ENCODE results near the gene ANKRD24. TPM values are rescaled to one million over a fixed set of nuclear protein-coding genes. Genes with fewer than 3 reads are reported as not detected.

Gene ANKRD24
- polyA plus RNA-seq, 1 donor from 2014 or later, result 2.8 TPM

DNA sequence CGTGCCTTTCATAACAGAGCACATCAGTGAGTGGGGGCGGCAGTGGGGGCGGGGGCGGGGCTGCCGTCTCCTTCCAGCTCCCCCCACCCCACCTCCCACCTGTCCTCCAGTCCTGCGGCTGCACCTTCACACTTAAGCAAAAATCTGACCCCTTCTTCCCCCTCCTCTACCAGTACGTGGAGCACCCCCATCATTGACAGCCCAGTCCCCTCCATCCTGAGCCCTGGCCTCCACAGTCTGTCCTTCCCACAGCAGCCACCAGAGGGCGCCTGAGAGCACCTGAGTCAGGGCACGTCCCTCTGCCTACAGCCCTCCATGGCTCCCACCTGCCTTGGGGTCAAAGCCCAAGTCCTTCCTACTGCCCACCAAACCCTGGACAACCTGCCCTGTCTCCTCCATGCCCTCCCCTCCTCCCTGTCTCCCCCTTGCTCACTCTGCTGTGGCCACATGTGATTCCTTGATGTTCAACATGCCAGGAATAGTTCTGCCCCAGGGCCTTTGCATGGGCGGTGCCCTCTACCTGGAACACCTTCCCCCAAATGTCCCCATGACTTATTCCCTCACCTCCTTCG is 50.9 kb downstream of the ANKRD24 start:
- Histone ChIP-seq H3F3A (ENCODE audit: insufficient read depth, low read length, poor library complexity, severe bottlenecking) (no peaks in the 10 kb centered on the region), H2AFZ (ENCODE audit: low read depth, low read length) (no peak overlapping the region), H3K4me2 (ENCODE audit: low read length) (no peak overlapping the region)

DNA sequence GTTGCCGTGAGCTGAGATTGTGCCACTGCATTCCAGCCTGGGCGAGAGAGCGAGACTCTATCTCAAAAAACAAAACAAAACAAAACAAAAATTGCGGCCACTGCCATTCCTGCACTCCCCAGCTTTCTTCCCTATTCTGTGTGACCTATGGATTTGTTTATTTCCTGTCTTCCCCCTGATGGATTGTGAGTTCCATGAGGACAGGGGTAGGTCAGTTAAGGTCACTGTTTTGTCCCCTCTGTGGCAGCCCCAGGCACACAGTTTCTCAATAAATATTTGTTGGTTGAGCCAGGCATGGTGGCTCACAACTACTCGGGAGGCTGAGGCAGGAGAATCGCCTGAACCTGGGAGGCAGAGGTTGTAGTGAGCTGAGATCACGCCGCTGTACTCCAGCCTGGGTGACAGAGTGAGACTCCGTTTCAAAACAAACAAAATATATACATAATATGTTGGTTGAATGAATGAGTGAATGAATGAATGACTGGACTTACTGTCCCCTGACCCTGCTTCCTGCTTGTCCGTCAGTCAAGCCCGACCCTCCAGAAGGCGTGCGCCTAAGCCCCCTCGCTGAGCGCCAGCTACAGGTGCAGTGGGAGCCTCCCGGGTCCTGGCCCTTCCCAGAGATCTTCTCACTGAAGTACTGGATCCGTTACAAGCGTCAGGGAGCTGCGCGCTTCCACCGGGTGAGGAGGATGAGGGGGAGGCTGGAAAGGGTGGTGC is 51.8 kb downstream of the ANKRD24 start:
- Histone ChIP-seq H3F3A (ENCODE audit: insufficient read depth, low read length, poor library complexity, severe bottlenecking) (no peaks in the 10 kb centered on the region), H3K79me2 (replicated peaks; ENCODE audit: insufficient read depth, low read length) (no peaks in the 10 kb centered on the region), H3K9me3 (ENCODE audit: low read length) (no peaks in the 10 kb centered on the region), H3K9ac (ENCODE audit: low read length) (no peak overlapping the region), H4K20me1 (ENCODE audit: insufficient read depth) (no peaks in the 10 kb centered on the region), H3K27ac (ENCODE audit: low read length) (no peak overlapping the region), H3K9me2 (ENCODE audit: insufficient read depth, low read length) (no peaks in the 10 kb centered on the region), H3K4me3 (ENCODE audit: low read length) (no peak overlapping the region), H3K4me2 (ENCODE audit: low read length) (no peak overlapping the region), H2AFZ (ENCODE audit: low read depth, low read length) (no peak overlapping the region), H3K27me3 (ENCODE audit: insufficient read depth, low read depth, low read length) (no peaks in the 10 kb centered on the region), H3K36me3 (ENCODE audit: insufficient read depth, low read length) (no peaks in the 10 kb centered on the region)
- TF ChIP-seq EZH2 (IDR thresholded peaks at IDR 0.05; ENCODE audit: borderline replicate concordance, insufficient read depth, low read length, poor library complexity, severe bottlenecking) (no peak), RAD21 (conservative IDR thresholded peaks at IDR 0.05) (no peak), TAF1 (IDR thresholded peaks at IDR 0.05; ENCODE audit: low read depth) (no peak), MXI1 (conservative IDR thresholded peaks at IDR 0.05; ENCODE audit: poor library complexity, severe bottlenecking) (no peak), CTCF (IDR thresholded peaks at IDR 0.05; ENCODE audit: poor library complexity, severe bottlenecking) (no peak), SMC3 (conservative IDR thresholded peaks at IDR 0.05; ENCODE audit: poor library complexity) (no peak), POLR2AphosphoS5 (IDR thresholded peaks at IDR 0.05) (no peak), EP300 (conservative IDR thresholded peaks at IDR 0.05; ENCODE audit: poor library complexity, severe bottlenecking) (no peak)
- TF ChIP-seq, protein P1, sequence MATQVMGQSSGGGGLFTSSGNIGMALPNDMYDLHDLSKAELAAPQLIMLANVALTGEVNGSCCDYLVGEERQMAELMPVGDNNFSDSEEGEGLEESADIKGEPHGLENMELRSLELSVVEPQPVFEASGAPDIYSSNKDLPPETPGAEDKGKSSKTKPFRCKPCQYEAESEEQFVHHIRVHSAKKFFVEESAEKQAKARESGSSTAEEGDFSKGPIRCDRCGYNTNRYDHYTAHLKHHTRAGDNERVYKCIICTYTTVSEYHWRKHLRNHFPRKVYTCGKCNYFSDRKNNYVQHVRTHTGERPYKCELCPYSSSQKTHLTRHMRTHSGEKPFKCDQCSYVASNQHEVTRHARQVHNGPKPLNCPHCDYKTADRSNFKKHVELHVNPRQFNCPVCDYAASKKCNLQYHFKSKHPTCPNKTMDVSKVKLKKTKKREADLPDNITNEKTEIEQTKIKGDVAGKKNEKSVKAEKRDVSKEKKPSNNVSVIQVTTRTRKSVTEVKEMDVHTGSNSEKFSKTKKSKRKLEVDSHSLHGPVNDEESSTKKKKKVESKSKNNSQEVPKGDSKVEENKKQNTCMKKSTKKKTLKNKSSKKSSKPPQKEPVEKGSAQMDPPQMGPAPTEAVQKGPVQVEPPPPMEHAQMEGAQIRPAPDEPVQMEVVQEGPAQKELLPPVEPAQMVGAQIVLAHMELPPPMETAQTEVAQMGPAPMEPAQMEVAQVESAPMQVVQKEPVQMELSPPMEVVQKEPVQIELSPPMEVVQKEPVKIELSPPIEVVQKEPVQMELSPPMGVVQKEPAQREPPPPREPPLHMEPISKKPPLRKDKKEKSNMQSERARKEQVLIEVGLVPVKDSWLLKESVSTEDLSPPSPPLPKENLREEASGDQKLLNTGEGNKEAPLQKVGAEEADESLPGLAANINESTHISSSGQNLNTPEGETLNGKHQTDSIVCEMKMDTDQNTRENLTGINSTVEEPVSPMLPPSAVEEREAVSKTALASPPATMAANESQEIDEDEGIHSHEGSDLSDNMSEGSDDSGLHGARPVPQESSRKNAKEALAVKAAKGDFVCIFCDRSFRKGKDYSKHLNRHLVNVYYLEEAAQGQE (IDR thresholded peaks at IDR 0.05; ENCODE audit: borderline replicate concordance), result no peak

More for the DNA sequence above, 50.9 kb downstream of the ANKRD24 start:
- Histone ChIP-seq H4K20me1 (ENCODE audit: insufficient read depth) (no peaks in the 10 kb centered on the region), H3K9ac (ENCODE audit: low read length) (no peak overlapping the region), H3K4me3 (ENCODE audit: low read length) (no peak overlapping the region), H3K27ac (ENCODE audit: low read length) (no peak overlapping the region), H3K9me2 (ENCODE audit: insufficient read depth, low read length) (no peaks in the 10 kb centered on the region), H3K79me2 (replicated peaks; ENCODE audit: insufficient read depth, low read length) (no peaks in the 10 kb centered on the region), H3K27me3 (ENCODE audit: insufficient read depth, low read depth, low read length) (no peaks in the 10 kb centered on the region), H3K36me3 (ENCODE audit: insufficient read depth, low read length) (no peaks in the 10 kb centered on the region), H3K9me3 (ENCODE audit: low read length) (no peaks in the 10 kb centered on the region)
- TF ChIP-seq CTCF (IDR thresholded peaks at IDR 0.05; ENCODE audit: poor library complexity, severe bottlenecking), result peak; percentile 41
- TF ChIP-seq TAF1 (IDR thresholded peaks at IDR 0.05; ENCODE audit: low read depth), result no peak
- no peak for TF ChIP-seq SMC3 (conservative IDR thresholded peaks at IDR 0.05; ENCODE audit: poor library complexity)
